Right lobe of liver (tissue), 6 donors: Measurements from ENCODE around the gene MAML3. TPM values are rescaled to one million over a fixed set of nuclear protein-coding genes. Genes with fewer than 3 reads are reported as not detected.
A peak's percentile ranks its signal among the peaks of the same experiment; 100 is the strongest.

Experiments
- ATAC-seq, 4 donors: fragments of 200-7000 bp; cut with Tn5 transposase; one replicate each; pipeline ENCODE4 v1.9.1; 2020; ENCODE audit warnings: mild to moderate bottlenecking in 4 of 4, moderate library complexity in 4 of 4
- DNase-seq, 3 donors: peaks; one replicate each; pipeline ENCODE4 v3.0.0-alpha.2; 2020
- H3K27ac ChIP-seq, 3 donors: fragments of 200-600 bp; one replicate each; pipeline ENCODE4 v1.8.0; 2022
- H3K27me3 ChIP-seq, 2 donors: fragments of 200-600 bp; one replicate each; pipeline ENCODE4 v1.8.0; 2022
- H3K36me3 ChIP-seq, 4 donors: fragments of 200-600 bp; sonication (generic) in 1 of 4; one replicate each; pipeline versions ENCODE4 v1.5.1 to v1.8.0; 2017 to 2022; ENCODE audit warnings: control low read depth in 1 of 4
- H3K4me1 ChIP-seq, 4 donors: fragments of 200-600 bp; sonication (generic) in 1 of 4; one replicate each; pipeline versions ENCODE4 v1.5.1 to v1.8.0; 2017 to 2022; ENCODE audit warnings: control low read depth in 1 of 4
- H3K4me3 ChIP-seq, 3 donors: fragments of 200-600 bp; one replicate each; pipeline ENCODE4 v1.8.0; 2022
- H3K9me3 ChIP-seq, 4 donors: fragments of 200-600 bp; sonication (generic) in 1 of 4; one replicate each; pipeline versions ENCODE4 v1.5.1 to v1.8.0; 2017 to 2022; ENCODE audit warnings: control low read depth in 1 of 4
- POLR2A ChIP-seq: fragments of 450-650 bp; IDR thresholded peaks from one replicate; pipeline ENCODE4 v1.6.1; 2017; ENCODE audit warnings: antibody characterized with exemption, mild to moderate bottlenecking
- WGBS: methylation state at CpG from one replicate; pipeline ENCODE4 v1.1.6; 2018; ENCODE audit warnings: low coverage, low lambda C conversion rate; ENCODE audit not compliant: insufficient coverage; ENCODE audit errors: missing lambda C conversion rate; 5-methylcytosine and 5-hydroxymethylcytosine counted together
- intact Hi-C, 2 donors: fragments of 100-400 bp; cut with DNase I; formaldehyde crosslinking; loops; one replicate each; pipeline versions ENCODE4 v1.11.2 to v1.14.1; 2022
- total RNA-seq, 6 experiments: library from RNA; depleted of rRNA in 2 of 6; stranded (reverse); fragments of >200 nt in 2 of 6; fragmentation: NEBNext Ultra II Directional in 3 of 6; extraction: Animal tissue kit (Norgen Biotek cat#: 25700) in 3 of 6; gene quantifications; one replicate each; pipeline versions ENCODE4 v1.1.0 to v1.2.4, GENCODE V29; 2016 to 2023
- TF ChIP-seq, protein P1 (sequence below), 4 donors: fragments of 200-600 bp in 3 of 4; fragments of 450-650 bp in 1 of 4; IDR thresholded peaks; one replicate each; pipeline versions ENCODE4 v1.5.1 to v1.8.0; 2016 to 2022; ENCODE audit warnings: antibody characterized with exemption in 4 of 4, mild to moderate bottlenecking in 2 of 4
- donor health status: DM: no; HTN: yes; CAD: no.
- donor health status: DM: no; HTN: no; CAD: no.
- donor health status: DM: no; HTN: no; CAD: no.
- donor health status: DM: no; HTN: yes; CAD: no.
- donor health status: DM: no; HTN: yes; CAD: no.

Gene MAML3
- total RNA-seq, 6 experiments from 2014 or later, result 2.6 to 7.8 (median 5.0) TPM

DNA sequence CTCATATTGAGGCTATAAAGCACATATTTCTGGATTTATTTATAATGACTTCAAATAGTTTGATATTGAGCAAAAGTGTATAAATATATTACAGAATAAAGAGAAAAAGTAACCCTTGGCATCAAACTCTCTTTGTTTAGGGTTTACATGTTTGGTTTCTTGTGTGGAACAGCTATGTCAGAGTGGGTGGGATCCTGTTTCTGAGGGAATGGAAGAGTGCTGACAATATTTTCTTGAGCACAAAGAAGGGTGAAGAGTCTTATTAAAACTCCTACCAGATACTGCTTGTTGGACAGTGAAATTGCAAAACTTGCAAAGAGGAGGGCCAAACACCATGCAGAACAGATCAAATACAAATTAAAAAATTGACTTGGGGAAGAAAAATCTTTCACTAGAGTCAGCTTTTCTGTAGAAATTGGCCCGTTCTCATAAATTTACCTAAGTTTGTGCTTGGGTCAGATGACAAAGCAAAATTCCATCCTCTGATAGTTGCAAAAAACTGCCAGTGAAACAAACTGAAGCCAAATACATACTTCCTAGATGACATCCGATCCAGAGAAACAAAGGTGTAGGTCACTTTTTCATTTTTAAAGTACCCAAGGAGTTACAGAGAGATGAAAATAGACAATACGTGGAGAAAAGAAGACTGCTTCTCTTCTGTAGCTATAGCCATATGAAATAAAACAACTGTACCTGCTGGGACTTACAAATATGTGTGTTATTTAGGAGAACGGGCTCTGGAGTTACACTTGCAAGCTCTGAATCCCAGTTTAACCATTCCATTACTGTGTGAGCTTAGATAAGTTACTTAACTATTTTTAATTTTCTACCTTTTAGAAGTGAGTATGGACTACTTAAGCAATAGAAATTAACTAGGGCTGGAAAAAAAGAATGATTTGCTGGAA, 133.3 kb downstream of the MAML3 start:
- peak; percentile 61 to 72 (median 70) for ATAC-seq
- intact Hi-C loops, result no loop called here

GRCh38 chr4:140019619-140020347, 134.2 kb downstream of the MAML3 start:
- no peak for TF ChIP-seq POLR2A
- TF ChIP-seq, protein P1, sequence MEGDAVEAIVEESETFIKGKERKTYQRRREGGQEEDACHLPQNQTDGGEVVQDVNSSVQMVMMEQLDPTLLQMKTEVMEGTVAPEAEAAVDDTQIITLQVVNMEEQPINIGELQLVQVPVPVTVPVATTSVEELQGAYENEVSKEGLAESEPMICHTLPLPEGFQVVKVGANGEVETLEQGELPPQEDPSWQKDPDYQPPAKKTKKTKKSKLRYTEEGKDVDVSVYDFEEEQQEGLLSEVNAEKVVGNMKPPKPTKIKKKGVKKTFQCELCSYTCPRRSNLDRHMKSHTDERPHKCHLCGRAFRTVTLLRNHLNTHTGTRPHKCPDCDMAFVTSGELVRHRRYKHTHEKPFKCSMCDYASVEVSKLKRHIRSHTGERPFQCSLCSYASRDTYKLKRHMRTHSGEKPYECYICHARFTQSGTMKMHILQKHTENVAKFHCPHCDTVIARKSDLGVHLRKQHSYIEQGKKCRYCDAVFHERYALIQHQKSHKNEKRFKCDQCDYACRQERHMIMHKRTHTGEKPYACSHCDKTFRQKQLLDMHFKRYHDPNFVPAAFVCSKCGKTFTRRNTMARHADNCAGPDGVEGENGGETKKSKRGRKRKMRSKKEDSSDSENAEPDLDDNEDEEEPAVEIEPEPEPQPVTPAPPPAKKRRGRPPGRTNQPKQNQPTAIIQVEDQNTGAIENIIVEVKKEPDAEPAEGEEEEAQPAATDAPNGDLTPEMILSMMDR (IDR thresholded peaks at IDR 0.05), result no peak
- Histone ChIP-seq H3K27ac (peak overlapping the region; percentile 32 to 70 (median 70)), H3K9me3 (no peaks in the 10 kb centered on the region), H3K36me3 (no peaks in the 10 kb centered on the region), H3K4me3 (peak overlapping the region in 2 of 3 donors; percentile 21 to 22), H3K27me3 (no peaks in the 10 kb centered on the region), H3K4me1 (peaks cover 0 to 42% (median 20%) of the 10 kb centered on the region in 4 donors)
- ATAC-seq (peak; percentile 90 to 96 (median 94)), DNase-seq (no peak)
- WGBS, result 18% methylated on average over 3 of the region's 3 CpGs
- intact Hi-C loops, result no loop called here

More for the DNA sequence above, 133.3 kb downstream of the MAML3 start:
- Histone ChIP-seq H3K36me3 (no peaks in the 10 kb centered on the region), H3K4me3 (peak overlapping the region in 2 of 3 donors; percentile 21 to 22), H3K27me3 (no peaks in the 10 kb centered on the region), H3K4me1 (peaks cover 0 to 42% (median 20%) of the 10 kb centered on the region in 4 donors), H3K9me3 (no peaks in the 10 kb centered on the region), H3K27ac (peak overlapping the region; percentile 32 to 70 (median 70))
- DNase-seq, result no peak
- WGBS, result 16% methylated on average over 4 of the region's 4 CpGs
- peak; percentile 16 for TF ChIP-seq POLR2A
- TF ChIP-seq, protein P1 (IDR thresholded peaks at IDR 0.05), result no peak

DNA sequence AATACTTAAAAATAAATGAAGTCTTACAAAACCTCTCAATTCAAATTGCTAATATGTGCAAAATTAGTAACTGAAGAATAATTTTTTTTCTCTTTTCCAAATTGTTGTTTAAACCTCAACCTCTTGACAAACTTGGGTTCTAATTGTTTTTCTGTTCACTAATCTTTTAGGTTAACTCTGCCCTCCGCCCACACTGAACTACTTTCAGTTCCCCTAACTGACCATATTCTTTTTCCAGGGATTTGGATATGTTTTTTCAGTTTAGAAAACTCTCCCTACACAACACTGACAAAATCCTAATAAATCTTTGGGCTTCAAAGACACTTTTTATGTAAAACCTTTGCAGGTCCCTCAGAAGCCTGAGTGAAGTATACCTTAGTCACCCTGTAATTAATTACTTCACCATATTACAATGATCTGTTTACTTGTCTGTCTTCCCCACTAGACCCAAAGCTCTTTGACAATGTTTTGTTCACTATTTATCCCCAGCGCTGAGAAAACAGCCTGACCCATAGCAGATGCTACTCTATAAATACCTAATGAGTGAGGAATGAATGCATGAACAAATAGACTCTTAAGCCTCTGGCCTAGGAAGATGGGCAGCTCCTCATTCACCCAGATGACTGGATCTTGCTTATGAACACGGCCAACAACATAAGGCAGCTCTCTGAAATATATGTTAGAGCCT, 134.9 kb downstream of the MAML3 start:
- Histone ChIP-seq H3K27ac (peak overlapping the region; percentile 32 to 70 (median 70)), H3K36me3 (no peaks in the 10 kb centered on the region), H3K4me3 (no peak overlapping the region), H3K9me3 (no peaks in the 10 kb centered on the region), H3K4me1 (peaks cover 0 to 42% (median 20%) of the 10 kb centered on the region in 4 donors), H3K27me3 (no peaks in the 10 kb centered on the region)
- TF ChIP-seq, protein P1 (IDR thresholded peaks at IDR 0.05), result no peak
- TF ChIP-seq POLR2A, result no peak
- intact Hi-C loops, result no loop called here
- no peak for DNase-seq
- WGBS, result 32% methylated on average over 3 of the region's 3 CpGs
- peak; percentile 2 to 51 (median 14) for ATAC-seq

GRCh38 chr4:140014284-140014683, 139.7 kb downstream of the MAML3 start:
- 91% methylated on average over 5 of the region's 5 CpGs for WGBS
- no peak for ATAC-seq

More at GRCh38 chr4:140014284-140014683, 139.7 kb downstream of the MAML3 start:
- no peak overlapping the region for H3K4me3 ChIP-seq
- no peak for DNase-seq
- H3K9me3 ChIP-seq, result no peaks in the 10 kb centered on the region
- H3K27me3 ChIP-seq, result no peaks in the 10 kb centered on the region
- intact Hi-C loops, result no loop called here
- H3K4me1 ChIP-seq, result peaks cover 0 to 24% (median 7%) of the 10 kb centered on the region in 4 donors
- H3K36me3 ChIP-seq, result no peaks in the 10 kb centered on the region
- H3K27ac ChIP-seq, result no peak overlapping the region
- no peak for TF ChIP-seq POLR2A
- TF ChIP-seq, protein P1 (IDR thresholded peaks at IDR 0.05), result no peak
